BJ (cell line): ENCODE measurements around the gene FGGY. TPM values are rescaled to one million over a fixed set of nuclear protein-coding genes. Genes with fewer than 3 reads are reported as not detected.

Experiments
- CTCF ChIA-PET: fragments of 350-600 bp; formaldehyde crosslinking; extraction: SDS; loops from one replicate; lab custom pipeline; 2021; ENCODE audit warnings: antibody characterized with exemption, inconsistent platforms; lab: Yijun Ruan, JAX
- POLR2A ChIA-PET: fragments of 300-600 bp; sonication (Branson Sonifier 250); formaldehyde crosslinking; extraction: SDS; loops from one replicate; lab custom pipeline; 2021; ENCODE audit warnings: antibody characterized with exemption; lab: Charles Lee
- DNase-seq: peaks from one replicate; pipeline ENCODE4 v3.0.0-alpha.2; 2011; ENCODE audit warnings: low read depth
- H3K27me3 ChIP-seq: 2 replicates; pipeline ENCODE4 v1.6.0; 2011; ENCODE audit warnings: low read length; ENCODE audit not compliant: control insufficient read depth, insufficient read depth
- H3K36me3 ChIP-seq: 2 replicates; pipeline ENCODE4 v1.5.1; 2011; ENCODE audit warnings: low read length; ENCODE audit not compliant: control insufficient read depth, insufficient read depth
- H3K4me3 ChIP-seq: 2 replicates; pipeline ENCODE4 v1.5.1; 2011; ENCODE audit warnings: low read depth, mild to moderate bottlenecking, control low read depth, low read length
- CTCF ChIP-seq: IDR thresholded peaks from 2 replicates; pipeline ENCODE4 v1.5.1; 2011; ENCODE audit warnings: low read depth, mild to moderate bottlenecking, control low read depth, inconsistent platforms, low read length, moderate library complexity; ENCODE audit not compliant: insufficient read depth
- polyA plus RNA-seq: library from polyadenylated mRNA; depleted of rRNA; stranded (reverse); fragments of >200 nt; gene quantifications from 2 replicates; pipeline ENCODE4 v1.2.3, GENCODE V29; 2011

Gene FGGY
- polyA plus RNA-seq, 1 experiment: 9.9 TPM

- Histone ChIP-seq H3K36me3 (no peaks in the 10 kb centered on the region), H3K27me3 (no peaks in the 10 kb centered on the region), H3K4me3 (no peak overlapping the region)
- POLR2A ChIA-PET: no interaction called here
- DNase-seq: no peak
- no peak for TF ChIP-seq CTCF
- CTCF ChIA-PET: no interaction called here
Observed at GRCh38 chr1:59671066-59671952, 374.4 kb downstream of the FGGY start.

- POLR2A ChIA-PET: no interaction called here
- TF ChIP-seq CTCF: no peak
- no peaks in the 10 kb centered on the region for H3K27me3 ChIP-seq
- no peaks in the 10 kb centered on the region for H3K36me3 ChIP-seq
- DNase-seq: no peak
- CTCF ChIA-PET: no interaction called here
- no peak overlapping the region for H3K4me3 ChIP-seq
Observed at GRCh38 chr1:59671953-59672305, 375.0 kb downstream of the FGGY start.

- DNase-seq: no peak
- Histone ChIP-seq H3K36me3 (no peaks in the 10 kb centered on the region), H3K4me3 (no peak overlapping the region), H3K27me3 (no peaks in the 10 kb centered on the region)
- no peak for TF ChIP-seq CTCF
- ChIA-PET CTCF (no interaction called here), POLR2A (no interaction called here)
Observed at GRCh38 chr1:59672851-59673572, 376.1 kb downstream of the FGGY start.

GRCh38 chr1:59673573-59674450 is 376.9 kb downstream of the FGGY start:
- no peak for DNase-seq
- CTCF ChIA-PET: no interaction called here
- POLR2A ChIA-PET: no interaction called here

More at GRCh38 chr1:59673573-59674450, 376.9 kb downstream of the FGGY start:
- no peak for TF ChIP-seq CTCF
- no peaks in the 10 kb centered on the region for H3K27me3 ChIP-seq
- no peak overlapping the region for H3K4me3 ChIP-seq
- H3K36me3 ChIP-seq: no peaks in the 10 kb centered on the region
